ENCODE measurements around the gene WBP2NL. TPM values are rescaled to one million over a fixed set of nuclear protein-coding genes. Genes with fewer than 3 reads are reported as not detected.

Gene WBP2NL
- total and polyA plus RNA-seq, 4 donors: 0.12 to 0.50 (median 0.25) TPM

- TF ChIP-seq JUND (IDR thresholded peaks at IDR 0.05): no peak
- no peak for TF ChIP-seq EGR1 (IDR thresholded peaks at IDR 0.05; ENCODE audit: low read depth in 2 of 2)
- TF ChIP-seq RXRA (IDR thresholded peaks at IDR 0.05): no peak
- no peak for TF ChIP-seq ZBTB33 (IDR thresholded peaks at IDR 0.05)
- no peak for TF ChIP-seq NR2F2 (IDR thresholded peaks at IDR 0.05)
- no peak for TF ChIP-seq RAD21 (IDR thresholded peaks at IDR 0.05)
- TF ChIP-seq HNF4A (conservative IDR thresholded peaks at IDR 0.05): no peak
- no peak for TF ChIP-seq GABPA (IDR thresholded peaks at IDR 0.05 in 1 of 2, conservative IDR thresholded peaks at IDR 0.05 in 1 of 2)
- TF ChIP-seq FOXA1 (IDR thresholded peaks at IDR 0.05): no peak
- no peak for TF ChIP-seq HNF4G (IDR thresholded peaks at IDR 0.05)
- no peak for TF ChIP-seq SP1 (IDR thresholded peaks at IDR 0.05)
- H3K4me3 ChIP-seq (ENCODE audit: low read depth in 1 of 3, low read length in 3 of 3): no peak overlapping the region
- no peaks in the 10 kb centered on the region for H3K27me3 ChIP-seq (ENCODE audit: control insufficient read depth in 4 of 4, insufficient read depth in 4 of 4, low read length in 3 of 4)
- no peaks in the 10 kb centered on the region for H3K36me3 ChIP-seq (ENCODE audit: control insufficient read depth in 4 of 4, insufficient read depth in 3 of 4, low read depth in 1 of 4, low read length in 3 of 4)
- no peak for DNase-seq (ENCODE audit: low spot score)
- peaks cover 0 to 7% (median 1%) of the 10 kb centered on the region in 4 donors for H3K9me3 ChIP-seq (ENCODE audit: control insufficient read depth in 4 of 4, low read length in 3 of 4)
- 96% methylated on average over 5 of the region's 5 CpGs for WGBS
- no peaks in the 10 kb centered on the region for H3K4me1 ChIP-seq (ENCODE audit: control insufficient read depth in 4 of 4, insufficient read depth in 4 of 4, low read length in 3 of 4)
- no peak overlapping the region for H3K27ac ChIP-seq (ENCODE audit: low read depth in 1 of 2, low read length in 2 of 2)
- no peak overlapping the region for H3K9ac ChIP-seq (ENCODE audit: low read depth in 1 of 2, low read length in 2 of 2)
Observed at GRCh38 chr22:42039271-42039670, 40.7 kb downstream of the WBP2NL start.

DNA sequence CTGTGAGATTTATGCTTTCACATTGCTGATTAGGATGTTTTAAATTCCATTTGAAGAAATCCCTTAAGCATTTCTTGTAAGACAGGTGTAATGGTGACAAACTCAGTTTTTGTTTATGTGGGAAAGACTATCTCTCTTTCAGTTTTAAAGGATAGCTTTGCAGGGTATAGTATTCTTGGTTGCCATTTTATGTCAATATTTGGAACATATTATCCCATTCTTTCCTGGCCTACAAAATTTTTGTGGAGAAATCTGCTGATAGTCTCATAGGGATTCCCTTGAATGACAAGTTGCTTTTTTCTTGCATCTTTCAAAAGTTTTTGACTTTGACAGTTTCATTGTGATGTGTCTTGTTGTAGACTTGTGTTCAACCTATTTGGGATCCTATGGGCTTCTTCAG, 43.2 kb downstream of the WBP2NL start:
- no peak overlapping the region for H3K9ac ChIP-seq (ENCODE audit: low read depth in 1 of 2, low read length in 2 of 2)
- no peak for DNase-seq (ENCODE audit: low spot score)
- TF ChIP-seq ZBTB33 (IDR thresholded peaks at IDR 0.05): no peak
- no peak for TF ChIP-seq YY1 (IDR thresholded peaks at IDR 0.05)
- no peak for TF ChIP-seq SP1 (IDR thresholded peaks at IDR 0.05)
- TF ChIP-seq, protein P1, sequence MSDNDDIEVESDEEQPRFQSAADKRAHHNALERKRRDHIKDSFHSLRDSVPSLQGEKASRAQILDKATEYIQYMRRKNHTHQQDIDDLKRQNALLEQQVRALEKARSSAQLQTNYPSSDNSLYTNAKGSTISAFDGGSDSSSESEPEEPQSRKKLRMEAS (IDR thresholded peaks at IDR 0.05): no peak
- no peaks in the 10 kb centered on the region for H3K27me3 ChIP-seq (ENCODE audit: control insufficient read depth in 4 of 4, insufficient read depth in 4 of 4, low read length in 3 of 4)
- no peak overlapping the region for H3K27ac ChIP-seq (ENCODE audit: low read depth in 1 of 2, low read length in 2 of 2)
- no peak overlapping the region for H3K4me3 ChIP-seq (ENCODE audit: low read depth in 1 of 3, low read length in 3 of 3)
- H3K4me1 ChIP-seq (ENCODE audit: control insufficient read depth in 4 of 4, insufficient read depth in 4 of 4, low read length in 3 of 4): no peaks in the 10 kb centered on the region
- H3K9me3 ChIP-seq (ENCODE audit: control insufficient read depth in 4 of 4, low read length in 3 of 4): peaks cover 0 to 7% (median 1%) of the 10 kb centered on the region in 4 donors
- no peaks in the 10 kb centered on the region for H3K36me3 ChIP-seq (ENCODE audit: control insufficient read depth in 4 of 4, insufficient read depth in 3 of 4, low read depth in 1 of 4, low read length in 3 of 4)

- Histone ChIP-seq H3K9me3 (ENCODE audit: control insufficient read depth in 4 of 4, low read length in 3 of 4) (no peaks in the 10 kb centered on the region), H3K9ac (ENCODE audit: low read depth in 1 of 2, low read length in 2 of 2) (no peak overlapping the region), H3K36me3 (ENCODE audit: control insufficient read depth in 4 of 4, insufficient read depth in 3 of 4, low read depth in 1 of 4, low read length in 3 of 4) (no peaks in the 10 kb centered on the region), H3K27ac (ENCODE audit: low read depth in 1 of 2, low read length in 2 of 2) (no peak overlapping the region), H3K4me1 (ENCODE audit: control insufficient read depth in 4 of 4, insufficient read depth in 4 of 4, low read length in 3 of 4) (no peaks in the 10 kb centered on the region), H3K4me3 (ENCODE audit: low read depth in 1 of 3, low read length in 3 of 3) (no peak overlapping the region), H3K27me3 (ENCODE audit: control insufficient read depth in 4 of 4, insufficient read depth in 4 of 4, low read length in 3 of 4) (no peaks in the 10 kb centered on the region)
- WGBS: 68% methylated on average over 2 of the region's 2 CpGs
- DNase-seq (ENCODE audit: low spot score): no peak
- TF ChIP-seq RAD21 (IDR thresholded peaks at IDR 0.05) (no peak), EGR1 (IDR thresholded peaks at IDR 0.05; ENCODE audit: low read depth in 2 of 2) (no peak), SP1 (IDR thresholded peaks at IDR 0.05) (no peak), JUND (IDR thresholded peaks at IDR 0.05) (no peak), NR2F2 (IDR thresholded peaks at IDR 0.05) (no peak), FOXA2 (IDR thresholded peaks at IDR 0.05) (no peak), REST (IDR thresholded peaks at IDR 0.05) (no peak), GABPA (IDR thresholded peaks at IDR 0.05 in 1 of 2, conservative IDR thresholded peaks at IDR 0.05 in 1 of 2) (no peak), YY1 (IDR thresholded peaks at IDR 0.05) (no peak), FOXA1 (IDR thresholded peaks at IDR 0.05) (no peak), RXRA (IDR thresholded peaks at IDR 0.05) (no peak), HNF4G (IDR thresholded peaks at IDR 0.05) (no peak)
- TF ChIP-seq, protein P2, sequence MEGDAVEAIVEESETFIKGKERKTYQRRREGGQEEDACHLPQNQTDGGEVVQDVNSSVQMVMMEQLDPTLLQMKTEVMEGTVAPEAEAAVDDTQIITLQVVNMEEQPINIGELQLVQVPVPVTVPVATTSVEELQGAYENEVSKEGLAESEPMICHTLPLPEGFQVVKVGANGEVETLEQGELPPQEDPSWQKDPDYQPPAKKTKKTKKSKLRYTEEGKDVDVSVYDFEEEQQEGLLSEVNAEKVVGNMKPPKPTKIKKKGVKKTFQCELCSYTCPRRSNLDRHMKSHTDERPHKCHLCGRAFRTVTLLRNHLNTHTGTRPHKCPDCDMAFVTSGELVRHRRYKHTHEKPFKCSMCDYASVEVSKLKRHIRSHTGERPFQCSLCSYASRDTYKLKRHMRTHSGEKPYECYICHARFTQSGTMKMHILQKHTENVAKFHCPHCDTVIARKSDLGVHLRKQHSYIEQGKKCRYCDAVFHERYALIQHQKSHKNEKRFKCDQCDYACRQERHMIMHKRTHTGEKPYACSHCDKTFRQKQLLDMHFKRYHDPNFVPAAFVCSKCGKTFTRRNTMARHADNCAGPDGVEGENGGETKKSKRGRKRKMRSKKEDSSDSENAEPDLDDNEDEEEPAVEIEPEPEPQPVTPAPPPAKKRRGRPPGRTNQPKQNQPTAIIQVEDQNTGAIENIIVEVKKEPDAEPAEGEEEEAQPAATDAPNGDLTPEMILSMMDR (IDR thresholded peaks at IDR 0.05; ENCODE audit: low read depth, low read length, missing input control): no peak
- TF ChIP-seq, protein P1 (IDR thresholded peaks at IDR 0.05): no peak
- TF ChIP-seq, protein P3, sequence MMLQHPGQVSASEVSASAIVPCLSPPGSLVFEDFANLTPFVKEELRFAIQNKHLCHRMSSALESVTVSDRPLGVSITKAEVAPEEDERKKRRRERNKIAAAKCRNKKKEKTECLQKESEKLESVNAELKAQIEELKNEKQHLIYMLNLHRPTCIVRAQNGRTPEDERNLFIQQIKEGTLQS (IDR thresholded peaks at IDR 0.05): no peak
Observed at GRCh38 chr22:42050641-42051180, 52.1 kb downstream of the WBP2NL start.

All from liver (tissue), 9 donors.